NB4 (cell line): ENCODE results near the gene AFG1L.
"Not testable (repeated sequence)": the region's sequence is repeated elsewhere in the genome, so short reads cannot be mapped to it uniquely, and the experiment has no call there.

Experiments
- DNase-seq: peaks from one replicate; pipeline ENCODE4 v3.0.0; 2010; ENCODE audit warnings: low read depth
- H3K4me3 ChIP-seq: one replicate; pipeline ENCODE4 v1.5.1; 2011; ENCODE audit warnings: mild to moderate bottlenecking, low read depth, low read length, moderate library complexity
- MYC ChIP-seq: IDR thresholded peaks from 2 replicates; pipeline ENCODE4 v1.6.1; 2011; ENCODE audit warnings: low read depth, low read length
- POLR2A ChIP-seq: IDR thresholded peaks from 2 replicates; pipeline ENCODE4 v1.6.1; 2011; ENCODE audit warnings: mild to moderate bottlenecking; ENCODE audit not compliant: insufficient read length; ENCODE audit errors: extremely low read depth
- TF ChIP-seq, protein P1 (sequence below): IDR thresholded peaks from 2 replicates; pipeline ENCODE4 v1.6.1; 2011; ENCODE audit warnings: low read depth, low read length
- TF ChIP-seq, protein P2 (sequence below): IDR thresholded peaks from one replicate; pipeline ENCODE4 v1.5.1; 2012; ENCODE audit warnings: low read depth, low read length

The AFG1L gene

DNA sequence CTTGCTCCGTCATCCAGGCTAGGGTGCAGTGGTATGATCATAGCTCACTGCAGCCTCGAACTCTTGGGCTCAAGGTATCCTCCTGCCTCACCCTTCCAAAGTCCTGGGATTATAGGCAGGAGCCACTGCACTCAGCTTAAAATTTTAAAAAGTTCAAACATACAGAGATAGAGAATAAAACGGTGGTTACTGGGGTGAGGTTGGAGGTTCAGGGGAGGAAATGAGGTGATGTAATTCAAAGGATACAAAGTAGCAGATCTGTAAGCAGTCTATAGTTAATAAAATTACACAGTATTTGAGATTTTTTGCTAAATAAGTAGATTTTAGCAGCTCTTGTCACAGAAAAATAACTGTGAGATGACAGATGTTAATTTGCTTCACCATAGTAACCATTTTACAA, 7.5 kb upstream of the AFG1L start:
- TF ChIP-seq MYC: no peak
- TF ChIP-seq POLR2A: no peak
- TF ChIP-seq, protein P1, sequence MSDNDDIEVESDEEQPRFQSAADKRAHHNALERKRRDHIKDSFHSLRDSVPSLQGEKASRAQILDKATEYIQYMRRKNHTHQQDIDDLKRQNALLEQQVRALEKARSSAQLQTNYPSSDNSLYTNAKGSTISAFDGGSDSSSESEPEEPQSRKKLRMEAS: no peak
- TF ChIP-seq, protein P2, sequence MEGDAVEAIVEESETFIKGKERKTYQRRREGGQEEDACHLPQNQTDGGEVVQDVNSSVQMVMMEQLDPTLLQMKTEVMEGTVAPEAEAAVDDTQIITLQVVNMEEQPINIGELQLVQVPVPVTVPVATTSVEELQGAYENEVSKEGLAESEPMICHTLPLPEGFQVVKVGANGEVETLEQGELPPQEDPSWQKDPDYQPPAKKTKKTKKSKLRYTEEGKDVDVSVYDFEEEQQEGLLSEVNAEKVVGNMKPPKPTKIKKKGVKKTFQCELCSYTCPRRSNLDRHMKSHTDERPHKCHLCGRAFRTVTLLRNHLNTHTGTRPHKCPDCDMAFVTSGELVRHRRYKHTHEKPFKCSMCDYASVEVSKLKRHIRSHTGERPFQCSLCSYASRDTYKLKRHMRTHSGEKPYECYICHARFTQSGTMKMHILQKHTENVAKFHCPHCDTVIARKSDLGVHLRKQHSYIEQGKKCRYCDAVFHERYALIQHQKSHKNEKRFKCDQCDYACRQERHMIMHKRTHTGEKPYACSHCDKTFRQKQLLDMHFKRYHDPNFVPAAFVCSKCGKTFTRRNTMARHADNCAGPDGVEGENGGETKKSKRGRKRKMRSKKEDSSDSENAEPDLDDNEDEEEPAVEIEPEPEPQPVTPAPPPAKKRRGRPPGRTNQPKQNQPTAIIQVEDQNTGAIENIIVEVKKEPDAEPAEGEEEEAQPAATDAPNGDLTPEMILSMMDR: no peak
- H3K4me3 ChIP-seq: no peak overlapping the region
- no peak for DNase-seq

DNA sequence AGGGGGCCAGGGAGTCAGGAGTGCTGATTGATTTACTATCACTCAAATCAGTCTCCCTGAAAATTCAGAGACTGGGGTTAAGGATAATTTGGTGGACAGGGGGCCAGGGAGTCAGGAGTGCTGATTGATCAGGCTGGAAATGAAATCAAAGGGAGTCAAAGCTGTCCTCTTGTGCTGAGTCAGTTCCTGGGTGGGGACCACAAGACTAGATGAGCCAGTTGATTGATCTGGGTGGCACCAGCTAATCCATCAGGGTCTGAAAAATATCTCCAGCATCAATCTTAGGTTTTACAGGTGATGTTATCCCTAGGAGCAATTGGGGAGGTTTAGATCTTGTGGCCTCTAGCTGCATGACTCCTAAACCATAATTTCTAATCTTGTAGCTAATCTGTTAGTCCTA, 6.1 kb upstream of the AFG1L start:
- DNase-seq: no peak
- TF ChIP-seq, protein P2: no peak
- TF ChIP-seq MYC (no peak), POLR2A (no peak)
- TF ChIP-seq, protein P1: no peak
- H3K4me3 ChIP-seq: no peak overlapping the region

DNA sequence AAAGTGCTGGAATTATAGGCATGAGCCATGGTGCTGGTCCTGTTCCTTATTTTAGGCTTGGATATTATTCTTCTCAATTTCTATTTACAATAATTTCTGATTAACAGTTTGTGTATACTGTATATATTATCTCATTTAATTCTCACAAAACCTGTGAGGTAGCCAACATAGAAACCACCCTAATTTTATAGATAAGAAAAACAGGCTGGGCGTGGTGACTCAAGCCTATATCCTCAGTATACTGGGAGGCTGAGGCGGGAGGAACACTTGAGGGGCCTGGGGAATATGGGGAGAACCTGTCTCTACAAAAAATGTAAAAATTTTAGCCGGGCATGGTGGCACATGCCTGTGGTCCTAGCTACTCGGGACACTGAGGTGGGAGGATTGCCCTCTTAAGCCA, 3.8 kb upstream of the AFG1L start:
- DNase-seq: no peak
- TF ChIP-seq, protein P2: no peak
- TF ChIP-seq, protein P1: no peak
- TF ChIP-seq MYC (no peak), POLR2A (no peak)
- H3K4me3 ChIP-seq: no peak overlapping the region

DNA sequence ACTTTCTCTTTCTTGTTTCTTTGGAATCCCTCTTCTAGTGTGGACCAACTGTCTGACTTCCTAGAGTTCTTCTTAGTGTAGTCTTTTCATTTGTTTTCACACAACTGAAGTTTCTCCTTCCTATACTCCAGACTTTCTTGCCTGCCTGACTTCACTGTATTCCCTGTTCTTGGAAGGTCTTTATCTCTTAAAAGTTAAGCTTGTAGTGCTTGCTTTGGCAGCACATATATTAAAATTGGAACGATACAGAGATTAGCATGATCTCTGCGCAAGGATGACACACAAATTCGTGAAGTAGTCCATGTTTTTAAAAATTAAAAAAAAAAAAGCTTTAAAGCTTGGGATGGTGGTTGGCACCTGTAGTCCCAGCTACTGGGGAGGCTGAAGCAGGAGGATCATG, 2.3 kb upstream of the AFG1L start:
- not testable (repeated sequence) for DNase-seq

DNA sequence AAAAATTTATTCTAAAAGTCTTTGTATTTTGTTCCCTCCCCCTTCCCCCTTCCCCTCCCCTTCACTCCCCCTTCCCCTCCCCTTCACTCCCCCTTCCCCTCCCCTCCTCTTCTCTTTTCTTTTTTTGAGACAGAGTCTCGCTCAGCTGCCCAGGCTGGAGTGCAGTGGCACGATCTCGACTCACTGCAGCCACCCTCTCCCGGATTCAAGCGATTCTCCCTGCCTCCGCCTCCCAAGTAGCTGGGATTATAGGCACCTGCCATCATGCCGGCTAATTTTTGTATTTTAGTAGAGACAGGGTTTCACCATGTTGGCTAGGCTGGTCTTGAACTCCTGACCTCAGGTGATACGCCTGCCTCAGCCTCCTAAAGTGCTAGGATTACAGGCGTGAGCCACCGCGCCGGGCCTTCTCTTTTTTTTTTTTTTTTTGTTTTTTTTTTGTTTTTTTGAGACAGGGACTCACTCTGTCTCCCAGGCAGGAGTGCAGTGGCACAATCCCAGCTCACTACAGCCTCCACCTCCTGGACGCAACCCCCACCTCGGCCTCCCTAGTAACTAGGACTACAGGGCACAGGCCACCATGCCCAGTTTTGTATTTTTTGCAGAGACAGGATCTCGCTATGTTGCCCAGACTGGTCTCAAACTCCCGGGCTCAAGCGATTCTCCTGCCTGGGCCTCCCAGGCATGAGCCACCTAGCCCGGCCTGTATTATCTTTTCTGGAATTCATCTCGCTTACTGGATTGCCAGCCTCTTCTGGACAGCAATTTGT, 1.1 kb upstream of the AFG1L start:
- peak overlapping the region; percentile 98 for H3K4me3 ChIP-seq
- peak; percentile 23 for DNase-seq
- TF ChIP-seq POLR2A (no peak), MYC (no peak)
- TF ChIP-seq, protein P2: no peak
- TF ChIP-seq, protein P1: no peak

More for the DNA sequence above, 2.3 kb upstream of the AFG1L start:
- not testable (repeated sequence) for H3K4me3 ChIP-seq

DNA sequence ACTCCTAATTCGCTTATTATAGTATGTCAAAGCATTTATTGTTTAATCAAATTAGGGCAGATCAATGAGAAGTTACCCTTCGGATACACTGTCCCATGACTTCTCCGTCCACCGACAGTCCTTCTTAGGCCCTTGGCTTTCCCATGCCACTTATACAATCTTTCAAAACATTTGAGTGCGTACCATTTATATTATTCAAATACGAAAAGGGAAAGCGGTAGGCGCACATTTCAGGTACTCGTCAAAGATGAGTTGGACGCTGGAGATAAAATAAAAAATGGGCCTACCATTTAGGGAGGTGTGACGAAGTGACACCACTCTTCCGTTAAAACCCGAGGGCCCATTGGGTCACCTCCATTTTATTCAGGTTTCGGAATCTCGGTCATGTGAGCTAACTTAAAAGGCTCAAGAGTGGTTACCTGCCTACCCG, 542 bp upstream of the AFG1L start:
- DNase-seq: no peak
- H3K4me3 ChIP-seq: peak overlapping the region; percentile 98
- TF ChIP-seq, protein P1: no peak
- TF ChIP-seq POLR2A (no peak), MYC (no peak)
- TF ChIP-seq, protein P2: no peak
